Neuronal stem cell (in vitro differentiated cells): ENCODE measurements around the gene AGBL4.

ENCODE experiments used
- DNase-seq: peaks from one replicate; pipeline ENCODE4 v3.0.0-alpha.2; 2013; ENCODE audit warnings: low spot score
- H2AFZ ChIP-seq: one replicate; pipeline ENCODE4 v1.6.1; 2013; ENCODE audit warnings: mild to moderate bottlenecking, low read length, inconsistent platforms
- H2AK5ac ChIP-seq: 2 replicates; pipeline ENCODE4 v1.6.1; 2013; ENCODE audit warnings: low read depth, mild to moderate bottlenecking, inconsistent platforms, low read length, moderate library complexity, mixed read lengths
- H2BK120ac ChIP-seq: 2 replicates; pipeline ENCODE4 v1.6.1; 2013; ENCODE audit warnings: low read depth, mild to moderate bottlenecking, inconsistent platforms, low read length, moderate library complexity, mixed read lengths
- H2BK12ac ChIP-seq: one replicate; pipeline ENCODE4 v1.6.1; 2013; ENCODE audit warnings: low read length, inconsistent platforms
- H2BK15ac ChIP-seq: 2 replicates; pipeline ENCODE4 v1.6.1; 2013; ENCODE audit warnings: mild to moderate bottlenecking, low read length, inconsistent platforms, mixed read lengths
- H2BK5ac ChIP-seq: one replicate; pipeline ENCODE4 v1.6.1; 2013; ENCODE audit warnings: inconsistent platforms, mild to moderate bottlenecking, low read length, moderate library complexity
- H3K14ac ChIP-seq: one replicate; pipeline ENCODE4 v1.6.1; 2013; ENCODE audit warnings: low read length, inconsistent platforms
- H3K18ac ChIP-seq: 2 replicates; pipeline ENCODE4 v1.6.1; 2013; ENCODE audit warnings: low read length, inconsistent platforms
- H3K23ac ChIP-seq: 2 replicates; pipeline ENCODE4 v1.6.1; 2013; ENCODE audit warnings: low read depth, mild to moderate bottlenecking, mixed read lengths, low read length, inconsistent platforms; ENCODE audit not compliant: poor library complexity
- H3K27ac ChIP-seq: replicated peaks from 3 replicates; pipeline ENCODE4 v1.5.1; 2013; ENCODE audit warnings: low read length, inconsistent platforms
- H3K27me3 ChIP-seq, 3 experiments: 2 replicates each; pipeline ENCODE4 v1.6.1; 2013; ENCODE audit warnings: low read length in 3 of 3, mild to moderate bottlenecking in 2 of 3, inconsistent platforms in 1 of 3, low read depth in 1 of 3, mixed read lengths in 1 of 3, moderate library complexity in 1 of 3; ENCODE audit not compliant: control insufficient read depth in 3 of 3, insufficient read depth in 3 of 3
- H3K36me3 ChIP-seq, 2 donors: replicated peaks in 1 of 2; 2 replicates each; pipeline ENCODE4 v1.6.1; 2013; ENCODE audit warnings: low read length in 2 of 2; ENCODE audit not compliant: control insufficient read depth in 2 of 2, insufficient read depth in 2 of 2
- H3K4ac ChIP-seq: 2 replicates; pipeline ENCODE4 v1.6.1; 2013; ENCODE audit warnings: inconsistent platforms, mild to moderate bottlenecking, low read length, moderate library complexity
- H3K4me1 ChIP-seq, 2 donors: 1 replicate in 1 of 2; 2 replicates in 1 of 2; pipeline ENCODE4 v1.6.1; 2013; ENCODE audit warnings: low read length in 2 of 2, low read depth in 1 of 2; ENCODE audit not compliant: control insufficient read depth in 2 of 2, insufficient read depth in 1 of 2
- H3K4me2 ChIP-seq: one replicate; pipeline ENCODE4 v1.6.1; 2013; ENCODE audit warnings: mild to moderate bottlenecking, low read length, inconsistent platforms; ENCODE audit not compliant: insufficient read depth, poor library complexity, severe bottlenecking
- H3K4me3 ChIP-seq, 2 donors: 2 replicates each; pipeline ENCODE4 v1.5.1; 2013; ENCODE audit warnings: low read length in 2 of 2, mild to moderate bottlenecking in 2 of 2, inconsistent platforms in 1 of 2, moderate library complexity in 1 of 2
- H3K79me1 ChIP-seq: one replicate; pipeline ENCODE4 v1.6.1; 2013; ENCODE audit warnings: low read depth, mild to moderate bottlenecking, inconsistent platforms, low read length, moderate library complexity
- H3K9ac ChIP-seq: one replicate; pipeline ENCODE4 v1.6.1; 2013; ENCODE audit warnings: mild to moderate bottlenecking, low read depth, low read length, inconsistent platforms; ENCODE audit not compliant: poor library complexity
- H3K9me3 ChIP-seq, 2 donors: replicated peaks in 1 of 2; 2 replicates each; pipeline versions ENCODE3 to v1.6.1; 2013; ENCODE audit warnings: low read length in 2 of 2, mild to moderate bottlenecking in 2 of 2, inconsistent platforms in 1 of 2, low read depth in 1 of 2, mixed read lengths in 1 of 2, moderate library complexity in 1 of 2; ENCODE audit not compliant: control insufficient read depth in 2 of 2, insufficient read depth in 1 of 2
- H4K8ac ChIP-seq: one replicate; pipeline ENCODE4 v1.6.1; 2013; ENCODE audit warnings: low read depth, mild to moderate bottlenecking, inconsistent platforms, low read length, moderate library complexity
- H4K91ac ChIP-seq: one replicate; pipeline ENCODE4 v1.6.1; 2013; ENCODE audit warnings: low read length, low read depth, mild to moderate bottlenecking, inconsistent platforms; ENCODE audit not compliant: poor library complexity
- WGBS, 2 donors: extraction: QIAGEN DNeasy Blood & Tissue Kit; methylation state at CpG; one replicate each; pipeline ENCODE4 v1.1.7; 2013; ENCODE audit warnings: missing lambda C conversion rate in 2 of 2, mixed read lengths in 1 of 2; ENCODE audit not compliant: insufficient read length in 2 of 2, insufficient replicate concordance in 1 of 2; ENCODE audit errors: extremely low coverage in 2 of 2; 5-methylcytosine and 5-hydroxymethylcytosine counted together

Gene AGBL4

DNA sequence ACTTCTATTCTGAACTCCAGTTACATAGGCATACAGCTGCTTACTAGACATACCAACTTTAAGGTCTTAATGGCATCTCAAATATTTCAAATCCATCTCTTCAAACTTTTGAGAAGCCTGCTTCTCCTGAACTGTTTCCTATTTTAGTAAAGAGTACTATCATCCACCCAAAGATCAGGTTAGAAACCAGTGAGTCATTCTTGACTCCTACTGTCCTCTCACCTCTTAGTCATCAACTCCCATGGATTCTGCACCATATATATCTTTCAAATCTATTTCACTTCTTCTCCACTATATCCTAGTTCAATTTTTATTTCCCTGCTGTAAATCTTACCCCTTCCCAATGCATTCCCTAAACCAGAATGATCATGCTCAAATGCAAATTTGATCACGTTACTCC, 1228.9 kb downstream of the AGBL4 start:
- H2AK5ac ChIP-seq, result no peak overlapping the region
- no peak overlapping the region for H2BK5ac ChIP-seq
- H3K9me3 ChIP-seq, result no peaks in the 10 kb centered on the region
- no peak overlapping the region for H2BK120ac ChIP-seq
- H3K4me1 ChIP-seq, result no peaks in the 10 kb centered on the region
- no peak overlapping the region for H3K9ac ChIP-seq
- WGBS, 2 donors, result no CpG with 5 or more reads among the region's 1 CpG
- H3K23ac ChIP-seq, result no peak overlapping the region
- no peaks in the 10 kb centered on the region for H3K36me3 ChIP-seq
- peaks cover 0 to under 1% (median 0%) of the 10 kb centered on the region in 3 experiments for H3K27me3 ChIP-seq
- no peak overlapping the region for H3K4me3 ChIP-seq
- H3K4me2 ChIP-seq, result no peak overlapping the region
- no peak overlapping the region for H3K18ac ChIP-seq
- H3K27ac ChIP-seq, result no peak overlapping the region
- no peaks in the 10 kb centered on the region for H3K79me1 ChIP-seq
- H2AFZ ChIP-seq, result no peak overlapping the region
- H3K14ac ChIP-seq, result no peak overlapping the region
- H3K4ac ChIP-seq, result no peak overlapping the region
- DNase-seq, result no peak
- no peak overlapping the region for H4K8ac ChIP-seq
- H4K91ac ChIP-seq, result no peak overlapping the region
- no peak overlapping the region for H2BK12ac ChIP-seq
- H2BK15ac ChIP-seq, result no peak overlapping the region

DNA sequence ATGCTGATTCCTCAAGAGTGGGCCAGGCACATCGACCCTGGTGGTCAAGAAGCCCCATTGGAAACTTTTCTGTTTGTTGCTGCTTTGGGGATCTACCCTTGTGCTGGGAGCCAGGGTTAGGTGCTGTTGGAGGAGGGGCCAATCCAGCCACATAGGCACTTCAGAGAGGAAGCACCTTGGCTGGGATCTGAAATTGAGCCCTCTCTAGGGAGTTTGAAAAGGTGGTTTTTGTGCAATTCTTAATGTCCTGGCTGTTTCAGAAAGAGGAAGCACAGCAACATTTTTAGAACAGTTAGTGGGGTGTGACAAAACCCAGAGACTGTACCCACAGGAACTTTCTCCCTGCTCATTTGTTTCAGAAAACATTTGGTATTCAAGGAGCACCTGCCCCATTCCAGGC, 1229.9 kb downstream of the AGBL4 start:
- H3K14ac ChIP-seq, result no peak overlapping the region
- no CpG with 5 or more reads among the region's 1 CpG for WGBS, 2 donors
- no peaks in the 10 kb centered on the region for H3K79me1 ChIP-seq
- no peak overlapping the region for H2BK12ac ChIP-seq
- no peaks in the 10 kb centered on the region for H3K9me3 ChIP-seq
- H3K18ac ChIP-seq, result no peak overlapping the region
- H3K27ac ChIP-seq, result no peak overlapping the region
- H3K36me3 ChIP-seq, result no peaks in the 10 kb centered on the region
- no peak for DNase-seq
- H3K4ac ChIP-seq, result no peak overlapping the region
- no peaks in the 10 kb centered on the region for H3K4me1 ChIP-seq
- no peak overlapping the region for H2BK15ac ChIP-seq
- no peak overlapping the region for H2AFZ ChIP-seq
- no peak overlapping the region for H2AK5ac ChIP-seq
- H2BK120ac ChIP-seq, result no peak overlapping the region
- no peak overlapping the region for H2BK5ac ChIP-seq
- peaks cover 0 to 3% (median 0%) of the 10 kb centered on the region in 3 experiments for H3K27me3 ChIP-seq
- no peak overlapping the region for H4K91ac ChIP-seq
- no peak overlapping the region for H3K4me2 ChIP-seq
- H3K9ac ChIP-seq, result no peak overlapping the region
- H4K8ac ChIP-seq, result no peak overlapping the region
- H3K23ac ChIP-seq, result no peak overlapping the region
- H3K4me3 ChIP-seq, result no peak overlapping the region

DNA sequence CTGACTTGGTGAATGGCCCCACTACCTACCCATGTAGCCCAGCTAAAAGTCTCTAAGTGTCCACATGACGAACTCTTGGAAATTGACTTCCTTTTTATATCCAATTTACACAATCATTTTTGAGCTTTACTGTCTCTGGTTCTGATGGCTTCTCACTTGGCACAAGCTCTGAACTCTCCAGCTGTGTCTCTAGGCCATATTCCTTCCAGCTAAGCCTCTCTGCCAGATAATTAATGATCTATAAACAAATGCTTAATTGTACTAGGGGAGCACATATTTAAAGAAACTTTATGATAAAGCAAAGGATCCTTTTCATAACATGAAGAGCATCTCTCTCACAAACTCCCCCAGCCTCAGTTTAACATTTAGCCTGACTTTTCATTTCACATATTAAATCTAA, 1230.8 kb downstream of the AGBL4 start:
- Histone ChIP-seq H4K8ac (no peak overlapping the region), H3K14ac (no peak overlapping the region), H2AFZ (no peak overlapping the region), H3K27me3 (peaks cover 0 to 3% (median 0%) of the 10 kb centered on the region in 3 experiments), H3K36me3 (no peaks in the 10 kb centered on the region), H4K91ac (no peak overlapping the region), H3K27ac (no peak overlapping the region), H3K4me1 (no peaks in the 10 kb centered on the region), H3K79me1 (no peaks in the 10 kb centered on the region), H3K9me3 (no peaks in the 10 kb centered on the region), H2BK5ac (no peak overlapping the region), H2AK5ac (no peak overlapping the region), H2BK15ac (no peak overlapping the region), H3K4ac (no peak overlapping the region), H3K18ac (no peak overlapping the region), H3K23ac (no peak overlapping the region), H2BK120ac (no peak overlapping the region), H3K9ac (no peak overlapping the region), H3K4me2 (no peak overlapping the region), H2BK12ac (no peak overlapping the region), H3K4me3 (no peak overlapping the region)
- DNase-seq, result no peak
- WGBS, 2 donors, result no CpG with 5 or more reads among the region's 1 CpG

DNA sequence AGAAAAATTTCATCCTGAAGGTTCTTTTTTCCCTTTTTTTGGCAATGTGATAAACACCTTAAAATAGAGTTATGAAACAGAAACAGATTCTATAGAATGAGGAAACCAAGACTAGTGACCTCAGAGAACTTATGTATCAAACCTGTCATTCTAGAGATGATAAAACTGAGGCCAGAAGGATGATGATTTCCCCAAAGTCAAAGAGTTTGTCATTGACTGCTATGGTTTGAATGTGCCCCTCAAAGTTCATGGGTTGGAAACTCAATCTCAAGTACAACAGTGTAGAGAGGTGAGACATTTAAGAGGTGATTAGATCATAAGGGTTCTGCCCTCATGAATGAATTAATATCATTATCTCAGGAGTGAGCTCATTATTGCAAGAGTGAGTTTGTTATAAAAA, 1233.4 kb downstream of the AGBL4 start:
- H3K27me3 ChIP-seq, result peaks cover 0 to 8% (median 0%) of the 10 kb centered on the region in 3 experiments
- H2AK5ac ChIP-seq, result no peak overlapping the region
- no peak overlapping the region for H3K4me3 ChIP-seq
- no peaks in the 10 kb centered on the region for H3K36me3 ChIP-seq
- H3K9me3 ChIP-seq, result no peaks in the 10 kb centered on the region
- no peak overlapping the region for H3K4me2 ChIP-seq
- no peak overlapping the region for H3K9ac ChIP-seq
- H4K8ac ChIP-seq, result no peak overlapping the region
- no peak overlapping the region for H2BK12ac ChIP-seq
- H2BK5ac ChIP-seq, result no peak overlapping the region
- H3K79me1 ChIP-seq, result no peaks in the 10 kb centered on the region
- H3K14ac ChIP-seq, result no peak overlapping the region
- H3K23ac ChIP-seq, result no peak overlapping the region
- DNase-seq, result no peak
- no peak overlapping the region for H4K91ac ChIP-seq
- H2BK120ac ChIP-seq, result no peak overlapping the region
- no peak overlapping the region for H3K18ac ChIP-seq
- H2BK15ac ChIP-seq, result no peak overlapping the region
- H2AFZ ChIP-seq, result no peak overlapping the region
- H3K27ac ChIP-seq, result no peak overlapping the region
- H3K4ac ChIP-seq, result no peak overlapping the region
- H3K4me1 ChIP-seq, result no peaks in the 10 kb centered on the region
